CD4-positive, alpha-beta T cell treated with Interleukin-4 for 1 hour (primary cell): Measurements from ENCODE around the gene FRYL.

Experiments
- DNase-seq, 2 donors: peaks; one replicate each; pipeline ENCODE4 v3.0.0-alpha.2; 2020 to 2022

Gene FRYL

DNA sequence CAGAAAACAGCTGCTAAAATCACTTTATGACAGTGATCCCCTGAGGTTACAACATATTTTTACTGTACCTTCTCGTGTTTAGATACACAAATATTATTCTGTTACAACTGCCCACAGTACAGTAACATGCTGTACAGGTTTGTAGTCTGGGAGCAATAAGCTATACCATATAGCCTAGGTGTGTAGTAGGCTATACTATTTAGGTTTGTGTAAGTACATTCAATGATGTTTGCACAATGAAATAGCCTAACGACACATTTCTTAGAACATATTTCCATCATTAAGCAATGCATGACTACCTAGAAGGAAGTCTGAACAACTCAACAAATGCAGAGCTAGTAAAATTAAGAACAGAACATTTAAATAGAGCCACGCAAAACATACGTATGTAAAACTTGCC lies 177.3 kb downstream of the FRYL start:
- DNase-seq = no peak

DNA sequence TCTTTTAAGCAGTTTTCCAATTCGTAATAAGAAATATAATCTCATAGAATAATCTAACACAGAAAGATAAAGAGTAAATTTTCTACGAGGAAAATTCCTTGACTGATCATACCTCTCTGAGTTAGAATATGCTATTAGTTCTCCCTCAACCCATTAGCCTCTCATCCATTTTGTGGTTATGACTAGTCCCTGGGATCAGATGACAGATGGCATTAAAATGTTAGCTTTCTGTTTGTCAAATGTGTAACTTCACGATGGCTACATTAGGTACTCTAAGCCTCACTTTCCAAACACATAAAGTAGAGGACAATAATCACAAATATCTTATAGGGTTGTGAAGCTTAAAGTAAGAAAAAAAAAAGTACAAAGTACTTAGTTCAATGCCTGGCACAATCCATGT lies 177.9 kb downstream of the FRYL start:
- no peak for DNase-seq

DNA sequence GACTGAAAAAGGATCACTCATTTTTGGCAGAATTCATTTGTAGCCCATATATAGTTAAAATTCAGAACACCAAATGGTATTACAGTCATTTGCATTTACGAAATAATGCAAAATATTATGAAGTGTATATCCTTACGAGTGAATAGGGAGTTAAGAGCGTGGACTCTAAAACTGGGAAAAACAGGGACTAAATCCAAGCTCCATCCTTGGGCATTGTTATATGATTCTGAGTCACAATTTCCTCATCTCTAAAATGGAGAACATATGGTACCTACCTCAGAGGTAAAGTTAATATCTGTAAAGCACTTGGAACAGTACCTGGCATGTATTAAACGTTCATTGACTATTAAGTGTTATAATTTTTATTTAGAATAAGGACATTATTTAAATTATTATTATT lies 183.7 kb downstream of the FRYL start:
- DNase-seq = no peak

DNA sequence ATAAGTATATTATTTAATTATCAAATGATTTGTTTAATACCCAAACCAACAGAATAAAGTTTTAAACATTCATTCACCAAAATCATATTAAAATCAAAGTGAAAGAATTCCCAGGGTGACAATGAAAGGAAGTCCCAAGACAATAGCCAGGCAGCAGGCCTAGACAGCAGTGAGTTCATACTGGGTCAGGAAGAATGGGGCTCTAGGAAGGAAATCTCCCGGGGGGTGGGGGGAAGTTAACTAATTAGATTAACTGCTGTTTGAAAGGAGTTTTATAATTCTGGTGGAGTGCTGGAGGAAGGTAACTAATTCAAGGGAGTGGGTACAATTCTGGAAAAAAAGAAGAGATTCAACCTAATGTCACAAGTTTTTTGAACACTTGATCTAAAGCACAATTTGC lies 185.9 kb downstream of the FRYL start:
- no peak for DNase-seq

DNA sequence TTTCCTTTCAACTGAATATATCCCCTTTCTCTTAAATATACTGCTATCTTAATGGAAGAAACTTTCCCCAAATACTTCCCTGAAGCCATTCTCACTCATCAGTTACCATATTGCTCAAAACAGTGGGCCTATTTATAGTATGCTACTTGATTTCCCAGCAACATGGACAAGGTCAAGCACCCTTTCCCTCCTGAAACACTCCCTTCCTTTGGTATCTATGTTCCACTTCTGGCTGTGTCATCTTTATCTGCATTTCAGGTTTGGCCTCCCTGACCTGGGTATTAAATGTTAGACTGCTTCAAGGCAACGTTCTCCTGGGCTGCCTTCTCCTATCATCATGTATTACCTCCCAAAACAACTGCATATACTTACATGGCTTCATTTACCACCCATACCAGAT lies 188.7 kb downstream of the FRYL start:
- no peak for DNase-seq

DNA sequence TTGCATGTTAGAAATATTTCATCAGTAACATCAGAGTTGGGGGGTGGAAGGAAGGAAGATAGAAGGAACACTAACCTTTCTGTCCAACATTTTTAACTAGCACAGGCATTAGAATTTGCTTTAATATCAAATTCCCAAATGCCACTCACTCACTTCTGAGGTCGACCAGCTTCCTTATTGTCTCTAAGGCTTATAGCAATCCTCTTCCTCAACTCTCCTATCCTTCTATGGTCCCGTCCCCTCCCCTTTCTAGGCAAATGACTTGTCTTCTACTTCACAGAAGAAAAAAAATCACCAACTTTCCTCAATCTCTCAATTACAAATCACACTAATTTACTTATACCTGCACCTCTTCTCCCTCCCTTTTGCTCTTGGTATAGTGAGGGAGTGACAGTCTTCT lies 189.2 kb downstream of the FRYL start:
- DNase-seq = no peak

DNA sequence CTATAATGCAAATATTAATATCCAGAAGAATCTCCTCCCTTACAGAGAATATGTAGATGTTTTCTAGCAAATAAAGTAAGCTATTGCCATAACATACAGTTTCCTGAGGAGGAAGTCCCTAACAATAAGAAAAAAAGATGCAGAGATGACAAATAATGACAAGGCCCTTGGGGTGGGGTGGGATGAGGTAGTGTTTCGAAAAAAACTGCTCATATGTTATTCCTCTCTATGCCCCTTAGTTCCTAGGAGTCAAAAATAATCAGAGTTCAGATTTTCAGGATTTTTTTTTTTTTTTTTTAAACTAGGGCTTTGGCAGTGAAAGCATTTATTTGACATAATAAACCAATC lies 191.0 kb downstream of the FRYL start:
- no peak for DNase-seq

DNA sequence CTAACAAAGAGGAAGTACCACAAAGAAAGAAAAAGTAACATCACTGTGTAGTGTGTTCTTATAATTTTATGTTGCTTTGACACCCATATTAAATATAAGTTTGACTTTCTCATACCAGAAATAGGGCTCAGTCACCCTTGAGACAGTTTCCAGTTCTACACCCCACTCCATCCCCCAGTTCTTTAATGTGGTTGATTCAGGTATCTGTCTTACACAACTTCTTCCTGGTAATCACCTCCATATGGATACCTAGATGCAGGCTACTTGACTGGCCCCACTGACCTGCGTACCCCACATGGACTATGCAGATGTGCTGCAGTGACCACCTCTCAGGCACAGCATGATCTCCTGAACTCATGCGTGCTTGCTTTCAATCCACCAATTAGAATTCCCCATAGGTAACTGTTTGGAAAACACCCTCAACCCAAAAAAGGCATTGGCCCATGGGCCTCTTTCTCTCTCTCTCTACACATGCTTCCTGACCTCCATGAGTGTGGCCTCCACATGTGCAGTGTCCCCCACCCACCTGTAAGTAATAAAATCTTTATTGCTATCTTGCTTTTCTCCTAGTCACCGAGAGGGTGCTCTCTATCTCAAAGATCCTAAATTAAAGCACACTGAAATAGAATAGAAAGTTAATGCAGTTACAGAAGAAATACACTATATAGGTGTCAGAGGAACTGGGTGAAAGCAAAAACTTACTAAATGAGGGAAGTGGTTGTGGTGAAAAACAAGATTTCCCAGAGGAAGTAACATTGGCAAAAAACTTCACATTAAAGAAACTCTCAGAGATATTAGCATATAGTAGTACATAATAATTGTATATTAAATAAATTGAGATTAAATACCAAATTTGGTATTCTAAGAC lies 191.6 kb downstream of the FRYL start:
- no peak for DNase-seq

DNA sequence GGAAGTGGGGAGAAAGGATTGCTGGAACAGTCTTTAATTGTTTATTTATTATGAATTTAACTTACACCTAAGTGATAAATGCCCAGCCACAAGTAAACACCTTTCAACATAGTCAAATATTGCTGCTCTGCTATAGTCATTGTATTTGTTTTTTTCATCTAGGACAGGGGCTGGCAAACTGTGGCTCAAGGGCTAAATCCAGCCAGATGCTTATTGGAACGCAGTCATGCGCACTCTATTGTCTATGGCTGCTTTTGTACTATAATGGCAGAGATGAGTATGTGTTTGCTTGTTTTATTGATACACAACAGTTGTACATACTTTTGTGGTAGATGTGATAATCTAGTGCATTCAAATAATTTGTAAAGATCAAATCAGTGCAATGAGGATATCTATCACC lies 194.7 kb downstream of the FRYL start:
- no peak for DNase-seq

DNA sequence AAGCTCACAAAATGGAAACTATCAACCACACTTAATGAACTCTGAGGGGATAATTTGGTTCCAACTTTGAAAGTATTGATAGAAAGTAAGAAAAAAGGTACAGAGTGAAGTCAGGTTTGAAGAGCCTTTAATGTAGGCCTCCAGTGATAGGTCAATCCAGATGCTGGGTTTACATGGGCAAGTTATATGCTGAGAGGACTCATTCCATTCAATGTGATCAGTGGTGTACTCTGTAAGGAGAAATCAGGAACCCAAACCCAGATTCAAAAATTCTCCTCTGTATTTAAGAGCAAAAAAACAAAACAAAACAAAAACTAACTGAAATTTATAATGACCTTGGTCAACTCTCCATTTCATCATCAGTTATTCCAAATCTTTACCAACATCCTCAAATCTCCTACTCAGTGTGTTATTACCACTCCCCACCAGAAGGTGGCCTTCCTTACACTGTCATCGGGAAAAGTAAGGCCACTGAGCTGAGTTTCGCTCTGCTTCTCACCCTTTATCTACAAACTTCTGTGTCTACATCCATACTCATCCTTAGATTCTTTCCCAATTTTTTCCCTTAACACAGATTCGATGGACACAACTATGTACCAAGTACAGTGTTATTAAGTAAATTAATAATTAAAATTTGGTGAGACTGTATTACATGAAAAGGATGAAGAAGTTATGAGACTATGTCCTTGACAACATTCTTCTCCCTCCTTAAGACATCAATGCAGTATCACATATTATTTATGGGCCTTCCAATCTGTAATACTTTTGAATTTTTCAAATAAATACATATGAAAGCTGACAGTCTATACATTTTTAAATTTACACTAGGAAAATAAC lies 201.7 kb downstream of the FRYL start:
- peak; percentile 42 to 68 for DNase-seq

DNA sequence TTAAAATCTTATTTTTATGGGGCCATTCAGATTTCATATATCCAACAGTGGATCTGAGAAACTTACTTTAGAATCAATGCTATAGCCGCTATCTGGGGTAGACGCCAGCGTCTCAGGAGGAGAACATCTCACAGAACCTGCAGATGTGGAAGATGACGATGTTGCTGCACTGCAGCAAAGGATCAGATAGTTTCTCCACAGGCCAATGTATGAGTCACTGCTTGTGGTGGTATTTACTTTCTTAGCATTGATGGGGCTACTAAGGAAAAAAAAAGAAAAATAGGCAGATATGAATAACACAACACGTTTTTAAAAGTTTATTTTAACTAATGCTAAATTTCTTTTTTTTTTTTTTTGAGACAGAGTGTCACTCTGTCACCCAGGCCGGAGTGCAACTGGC lies 204.1 kb downstream of the FRYL start:
- no peak for DNase-seq

DNA sequence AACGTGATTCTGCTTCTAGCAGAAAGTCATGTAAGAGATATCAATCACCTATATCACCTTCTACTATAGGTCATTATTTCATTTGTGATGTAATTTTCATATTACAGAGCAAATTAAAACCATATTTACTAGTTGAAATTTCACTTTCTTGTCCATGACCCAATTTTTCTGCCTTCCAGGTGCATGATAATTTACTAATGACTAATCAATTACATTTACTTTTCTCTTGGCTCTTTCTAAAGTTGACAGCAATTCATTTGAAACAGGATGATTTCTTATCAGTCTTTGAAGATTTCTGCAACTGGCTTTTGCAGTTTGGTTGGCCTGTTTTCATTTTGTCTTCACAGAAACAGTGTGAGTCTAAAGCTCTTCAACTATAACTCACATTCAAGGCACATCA lies 208.6 kb downstream of the FRYL start:
- DNase-seq = no peak

DNA sequence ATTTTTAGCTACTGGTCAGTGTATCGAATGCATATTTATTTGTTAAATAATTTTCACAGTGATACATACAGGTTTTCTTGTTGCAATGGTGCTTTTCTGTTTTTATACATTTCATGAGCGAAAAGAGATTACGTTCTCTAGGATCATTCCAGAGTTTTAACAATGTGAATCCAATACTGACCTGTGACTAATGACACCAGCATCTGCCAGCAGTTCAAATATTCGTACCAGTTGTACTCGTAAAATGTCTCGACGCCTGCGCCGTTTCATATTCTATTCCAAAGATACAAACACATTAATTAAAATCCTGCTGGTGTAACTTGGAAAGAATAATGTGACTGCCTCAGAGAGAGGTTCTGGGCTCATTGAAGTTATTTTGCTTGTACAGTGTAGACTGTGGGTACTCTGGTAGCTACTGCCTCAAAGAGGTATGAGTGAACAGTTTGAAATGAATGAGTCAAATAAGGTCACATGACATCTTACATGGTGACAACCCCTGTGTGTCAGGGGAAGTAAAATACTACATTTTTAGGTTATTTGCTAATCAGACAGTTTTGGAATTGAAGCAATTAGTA lies 209.3 kb downstream of the FRYL start:
- DNase-seq = no peak

DNA sequence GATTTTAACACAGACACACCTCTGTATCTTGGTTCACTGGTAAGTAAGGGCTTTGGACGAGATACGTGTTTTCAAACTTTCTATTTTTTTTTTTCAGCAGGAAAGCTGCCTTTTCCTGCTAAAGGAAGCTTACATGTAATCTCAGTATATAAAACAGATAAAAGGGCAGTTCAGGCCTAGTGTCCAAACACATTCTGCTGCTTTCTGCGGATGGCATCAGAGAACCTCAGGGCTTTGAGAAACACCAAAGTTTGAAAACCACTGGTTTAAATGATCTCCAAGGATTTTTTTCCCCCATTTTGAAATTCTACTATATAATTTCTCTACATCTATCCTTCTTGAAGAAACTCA lies 214.1 kb downstream of the FRYL start:
- no peak for DNase-seq

DNA sequence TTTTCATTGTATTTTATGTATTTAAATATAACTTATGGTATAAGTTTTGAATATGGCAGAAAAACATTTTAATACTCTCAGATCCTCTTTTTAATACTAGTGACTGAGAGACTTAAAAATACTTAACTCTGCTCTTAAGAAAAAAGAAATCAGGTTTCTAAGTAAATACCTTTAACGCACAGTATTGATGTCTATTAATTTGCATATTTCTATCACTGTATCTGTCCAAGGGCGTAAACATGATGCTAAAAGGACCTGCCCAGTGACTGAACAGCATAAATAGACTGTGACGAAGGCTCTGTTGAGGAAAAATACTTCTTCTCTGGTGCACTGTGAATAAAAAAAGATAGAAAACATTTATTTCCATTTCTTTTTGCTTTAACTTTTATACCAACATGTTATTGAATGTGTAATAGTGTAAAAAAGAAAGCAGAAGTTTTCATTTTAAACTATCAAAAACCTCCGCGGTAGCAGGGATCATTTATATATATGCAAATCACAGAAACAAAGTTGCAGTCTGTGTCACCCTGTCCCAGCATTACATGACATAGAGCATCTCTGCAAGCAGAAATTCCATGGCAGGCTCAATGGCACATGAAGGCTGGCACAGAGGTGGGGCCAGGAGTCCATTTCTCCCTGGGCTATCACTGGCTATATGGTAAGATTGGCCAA lies 214.6 kb downstream of the FRYL start:
- no peak for DNase-seq

DNA sequence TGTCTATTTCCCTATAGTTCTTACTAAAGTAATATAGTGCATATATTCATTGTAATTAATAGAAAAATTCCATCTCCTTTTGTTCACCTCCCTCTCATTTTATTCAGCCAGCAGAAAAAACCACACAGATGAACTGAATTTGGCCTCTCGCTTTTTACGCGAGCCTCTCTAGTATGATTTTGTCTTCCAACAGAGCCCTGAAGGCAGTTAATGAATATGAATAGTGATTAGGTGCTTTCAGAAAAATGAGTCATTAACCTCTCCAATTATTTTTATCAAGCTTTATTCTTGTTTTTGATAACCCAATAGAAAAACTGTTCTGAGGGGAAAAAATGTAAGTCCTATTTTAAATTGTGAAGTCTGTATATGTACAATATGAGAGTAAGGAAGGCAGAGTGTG lies 215.9 kb downstream of the FRYL start:
- DNase-seq = no peak

DNA sequence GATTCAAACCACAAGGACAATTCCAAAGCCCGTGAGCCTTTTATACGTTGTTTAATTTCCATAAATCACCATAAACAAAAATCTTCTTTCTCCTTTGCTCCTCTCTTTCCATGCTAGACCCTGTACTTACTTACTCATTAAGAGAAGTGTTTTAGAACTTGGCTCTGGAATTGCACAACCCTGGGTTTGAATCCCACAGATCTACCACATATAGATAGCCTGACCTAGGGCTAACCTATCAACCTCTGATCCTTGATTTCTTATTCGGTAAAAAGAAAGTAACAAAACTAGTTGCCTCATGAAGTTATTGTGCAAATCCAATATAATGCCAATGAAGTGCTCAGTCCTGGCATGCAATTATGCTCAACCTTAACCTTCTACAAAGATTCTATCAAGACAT lies 221.3 kb downstream of the FRYL start:
- no peak for DNase-seq

DNA sequence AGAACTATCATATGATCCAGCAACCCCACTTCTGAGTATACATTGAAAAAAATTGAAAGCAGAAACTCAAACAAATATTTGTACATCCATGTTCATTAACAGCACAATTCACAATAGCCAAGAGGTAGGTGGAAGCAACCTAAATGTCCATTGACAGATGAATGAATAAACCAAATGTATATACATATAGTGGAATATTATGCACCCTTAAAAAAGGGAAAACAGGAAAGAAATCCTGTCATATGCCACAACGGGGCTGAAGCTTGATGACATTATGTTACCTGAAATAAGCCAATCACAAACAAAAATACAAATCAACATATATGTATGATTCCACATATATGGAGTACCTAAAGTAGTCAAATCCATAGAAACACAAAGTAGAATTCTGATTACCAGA lies 222.1 kb downstream of the FRYL start:
- no peak for DNase-seq

DNA sequence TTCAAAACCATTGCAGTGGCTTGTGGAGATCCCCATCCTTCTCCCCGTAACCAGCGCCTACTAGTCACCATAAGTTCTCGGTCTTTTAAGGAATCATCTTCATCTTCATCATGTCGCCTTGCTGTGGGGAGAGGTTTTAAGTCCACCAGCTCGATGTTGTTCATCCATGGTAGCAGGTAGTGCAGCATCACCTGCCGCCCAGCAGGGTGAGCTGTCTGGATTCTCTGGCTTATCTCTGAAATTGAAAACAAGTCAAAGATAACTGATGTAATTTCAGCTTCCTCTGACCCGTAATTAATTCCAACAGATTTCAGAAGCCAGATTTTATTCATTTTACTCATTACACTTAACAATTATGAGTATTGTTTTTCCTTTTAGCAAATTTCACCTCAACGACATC lies 222.6 kb downstream of the FRYL start:
- no peak for DNase-seq

DNA sequence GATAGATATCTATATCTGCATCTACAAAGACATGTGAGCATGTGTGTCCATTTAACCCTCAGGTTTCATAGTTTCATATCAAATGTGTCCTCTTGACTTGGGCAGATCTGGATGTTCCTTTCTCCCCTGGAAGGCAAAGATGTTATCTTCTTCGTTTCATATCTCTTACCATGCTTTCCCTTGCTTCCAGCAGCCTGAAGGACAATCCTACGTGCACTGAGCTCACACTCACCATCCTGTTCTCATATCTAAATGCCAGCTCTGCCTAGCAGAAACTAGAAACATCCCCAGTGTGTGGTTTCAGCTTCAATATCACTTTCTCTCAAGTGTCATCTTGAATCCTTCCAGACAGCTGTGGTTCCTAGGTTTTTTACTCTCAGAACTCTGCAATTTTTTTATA lies 223.8 kb downstream of the FRYL start:
- no peak for DNase-seq

DNA sequence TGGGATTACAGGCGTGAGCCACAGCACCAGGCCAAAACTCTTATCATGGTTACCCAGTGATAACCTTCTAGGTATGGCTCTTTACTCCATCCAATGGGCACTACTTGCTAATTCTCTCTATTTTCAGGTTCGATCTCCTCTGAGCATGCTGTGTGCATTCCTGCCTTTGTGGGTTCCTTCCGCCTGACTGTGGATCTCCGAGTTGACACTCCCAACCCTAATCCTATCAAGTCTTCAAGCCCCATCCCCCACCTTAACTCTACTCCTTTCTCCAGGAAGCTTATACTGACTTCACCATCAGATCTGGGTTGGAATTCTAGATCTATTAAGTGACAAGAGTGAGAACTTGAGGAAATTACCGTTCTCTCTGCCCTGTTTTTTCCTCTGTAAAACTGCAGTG lies 225.5 kb downstream of the FRYL start:
- no peak for DNase-seq

DNA sequence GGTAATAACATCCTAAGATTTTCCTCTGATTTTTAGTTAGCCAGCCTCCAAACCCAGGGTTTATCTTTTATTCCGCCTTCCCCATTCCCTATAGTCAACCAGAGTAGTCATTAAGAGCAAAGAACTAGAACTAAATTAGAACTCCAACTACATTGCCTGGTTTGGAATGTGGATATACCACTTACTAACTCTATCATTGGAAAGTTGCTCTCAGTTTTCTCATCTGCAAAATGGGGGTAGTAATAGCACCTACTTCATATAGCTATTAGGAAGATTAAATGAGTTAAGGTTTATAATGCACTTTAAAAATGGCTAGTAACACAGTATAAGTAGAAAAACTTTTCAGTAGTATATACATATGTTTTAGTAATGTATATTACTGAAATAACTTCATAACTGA lies 226.4 kb downstream of the FRYL start:
- DNase-seq = no peak

DNA sequence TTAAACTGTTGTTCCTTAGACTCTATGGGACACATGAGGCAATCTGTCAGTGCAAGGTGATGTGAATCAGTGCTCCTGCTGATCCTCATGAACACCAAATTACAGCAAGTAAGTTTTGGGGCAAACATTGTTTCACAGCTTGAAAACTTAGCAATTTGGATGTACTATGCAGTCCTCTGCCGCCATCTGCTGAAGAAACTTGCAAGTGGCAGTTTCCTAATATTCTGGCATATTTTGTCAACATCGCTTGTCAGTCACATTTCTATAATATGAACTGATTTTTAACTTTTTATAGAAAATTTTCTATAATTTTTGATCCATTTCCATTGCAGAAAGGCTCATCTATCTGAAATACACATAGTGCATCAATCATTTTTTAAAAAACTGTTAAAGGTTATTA lies 233.7 kb downstream of the FRYL start:
- DNase-seq = peak in 1 of 2 donors; percentile 26

DNA sequence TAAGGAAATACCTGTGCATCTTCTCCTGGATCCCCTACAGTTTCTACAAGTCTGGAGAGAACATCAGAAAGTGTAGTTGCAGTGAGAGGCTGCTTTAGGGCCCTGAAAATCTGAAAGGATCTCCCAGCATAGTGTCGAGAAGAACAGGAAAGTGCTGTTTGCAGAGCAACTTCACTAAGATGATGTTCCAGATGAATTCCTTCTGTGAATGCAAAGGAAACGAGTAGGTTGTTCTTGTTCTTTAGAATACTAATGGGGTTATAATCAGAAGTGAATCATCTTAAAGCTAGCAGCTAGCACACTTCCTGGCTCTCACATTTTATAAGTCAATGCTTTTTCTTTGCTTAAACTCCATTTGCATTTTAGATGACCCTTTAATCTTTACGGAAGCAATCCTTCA lies 236.3 kb downstream of the FRYL start:
- DNase-seq = no peak
